ENCODE data around the gene PLK5.
"Not testable (repeated sequence)": the region's sequence is repeated elsewhere in the genome, so short reads cannot be mapped to it uniquely, and the experiment has no call there.

The PLK5 gene

GRCh38 chr19:1497578-1498235 is 26.2 kb upstream of the PLK5 start:
- DNase-seq (ENCODE audit: low spot score): no peak
- in situ Hi-C loops (cut with MboI; ENCODE audit: low pct_unique_long_range_greater_than_20kb, low sequenced_read_pairs, unreplicated experiment): no loop called here
- TF ChIP-seq CTCF (IDR thresholded peaks at IDR 0.05; ENCODE audit: extremely low read depth, insufficient read depth, missing control alignments): no peak

- DNase-seq (ENCODE audit: low spot score); in situ Hi-C loops (cut with MboI; ENCODE audit: low pct_unique_long_range_greater_than_20kb, low sequenced_read_pairs, unreplicated experiment): not testable (repeated sequence)
Observed at GRCh38 chr19:1499231-1499630, 24.6 kb upstream of the PLK5 start.

GRCh38 chr19:1501200-1501595 is 22.7 kb upstream of the PLK5 start:
- DNase-seq (ENCODE audit: low spot score): no peak
- no peak for TF ChIP-seq CTCF (IDR thresholded peaks at IDR 0.05; ENCODE audit: extremely low read depth, insufficient read depth, missing control alignments)
- in situ Hi-C loops (cut with MboI; ENCODE audit: low pct_unique_long_range_greater_than_20kb, low sequenced_read_pairs, unreplicated experiment): no loop called here

- no peak for DNase-seq (ENCODE audit: low spot score)
- in situ Hi-C loops (cut with MboI; ENCODE audit: low pct_unique_long_range_greater_than_20kb, low sequenced_read_pairs, unreplicated experiment): no loop called here
- TF ChIP-seq CTCF (IDR thresholded peaks at IDR 0.05; ENCODE audit: extremely low read depth, insufficient read depth, missing control alignments): no peak
Observed at GRCh38 chr19:1502433-1503088, 21.3 kb upstream of the PLK5 start.

- peak; percentile 87 for TF ChIP-seq CTCF (IDR thresholded peaks at IDR 0.05; ENCODE audit: extremely low read depth, insufficient read depth, missing control alignments)
Observed at GRCh38 chr19:1503089-1503924, 20.6 kb upstream of the PLK5 start.

GRCh38 chr19:1503925-1504773 is 19.7 kb upstream of the PLK5 start:
- no peak for DNase-seq (ENCODE audit: low spot score)
- in situ Hi-C loops (cut with MboI; ENCODE audit: low pct_unique_long_range_greater_than_20kb, low sequenced_read_pairs, unreplicated experiment): no loop called here
- TF ChIP-seq CTCF (IDR thresholded peaks at IDR 0.05; ENCODE audit: extremely low read depth, insufficient read depth, missing control alignments): no peak

More at GRCh38 chr19:1503089-1503924, 20.6 kb upstream of the PLK5 start:
- peak; percentile 76 for DNase-seq (ENCODE audit: low spot score)
- in situ Hi-C loops (cut with MboI; ENCODE audit: low pct_unique_long_range_greater_than_20kb, low sequenced_read_pairs, unreplicated experiment): no loop called here

Data from GM13977 (cell line).